HepG2 (cell line): Measurements from ENCODE around the gene PRRT1B. TPM values are rescaled to one million over a fixed set of nuclear protein-coding genes. Genes with fewer than 3 reads are reported as not detected.

Experiments
- CENPT ChIP-seq: sonication (generic); formaldehyde crosslinking; IDR thresholded peaks from 2 replicates; pipeline ENCODE4 v1.8.0; 2022; ENCODE audit warnings: low read depth, mild to moderate bottlenecking, moderate library complexity, missing genetic modification reagents
- DRAP1 ChIP-seq: IDR thresholded peaks from 2 replicates; pipeline ENCODE4 v1.6.1; 2016; ENCODE audit warnings: missing genetic modification reagents, missing compliant biosample characterization
- ESRRA ChIP-seq: sonication (generic); formaldehyde crosslinking; IDR thresholded peaks from 2 replicates; pipeline ENCODE4 v1.5.1; 2020; ENCODE audit warnings: mild to moderate bottlenecking, low read depth, missing genetic modification reagents
- HDAC1 ChIP-seq: sonication (generic); formaldehyde crosslinking; IDR thresholded peaks from 2 replicates; pipeline ENCODE4 v1.5.1; 2020; ENCODE audit warnings: mild to moderate bottlenecking, missing genetic modification reagents
- HIVEP1 ChIP-seq: sonication (generic); formaldehyde crosslinking; IDR thresholded peaks from 2 replicates; pipeline ENCODE4 v1.4.0; 2020; ENCODE audit warnings: mild to moderate bottlenecking, missing genetic modification reagents
- NCOA2 ChIP-seq: sonication (generic); formaldehyde crosslinking; IDR thresholded peaks from 2 replicates; pipeline ENCODE4 v1.8.0; 2022; ENCODE audit warnings: inconsistent platforms
- SALL1 ChIP-seq: sonication (generic); formaldehyde crosslinking; IDR thresholded peaks from 2 replicates; pipeline ENCODE4 v1.8.0; 2022; ENCODE audit warnings: mild to moderate bottlenecking, missing genetic modification reagents
- SNAPC4 ChIP-seq: sonication (generic); formaldehyde crosslinking; IDR thresholded peaks from 2 replicates; pipeline ENCODE4 v1.4.0; 2020; ENCODE audit warnings: mild to moderate bottlenecking, missing genetic modification reagents
- ZBTB3 ChIP-seq: sonication (generic); formaldehyde crosslinking; IDR thresholded peaks from 2 replicates; pipeline ENCODE4 v1.4.0; 2020; ENCODE audit warnings: low read depth, mild to moderate bottlenecking, moderate library complexity, missing genetic modification reagents, borderline replicate concordance
- ZC3H4 ChIP-seq: sonication (generic); formaldehyde crosslinking; IDR thresholded peaks from 2 replicates; pipeline ENCODE4 v1.4.0; 2020; ENCODE audit warnings: missing genetic modification reagents, borderline replicate concordance
- ZNF264 ChIP-seq: sonication (generic); formaldehyde crosslinking; IDR thresholded peaks from 2 replicates; pipeline ENCODE4 v1.4.0; 2020; ENCODE audit warnings: missing genetic modification reagents
- ZNF557 ChIP-seq: sonication (generic); formaldehyde crosslinking; IDR thresholded peaks from 2 replicates; pipeline ENCODE4 v1.4.0; 2020; ENCODE audit warnings: missing genetic modification reagents
- ZNF562 ChIP-seq: sonication (generic); formaldehyde crosslinking; IDR thresholded peaks from 2 replicates; pipeline ENCODE4 v1.8.0; 2022; ENCODE audit warnings: missing genetic modification reagents, borderline replicate concordance
- ZNF564 ChIP-seq: sonication (generic); formaldehyde crosslinking; IDR thresholded peaks from 2 replicates; pipeline ENCODE4 v1.8.1; 2023; ENCODE audit warnings: mild to moderate bottlenecking, missing genetic modification reagents
- ZNF879 ChIP-seq: sonication (generic); formaldehyde crosslinking; IDR thresholded peaks from 2 replicates; pipeline ENCODE4 v1.8.1; 2023; ENCODE audit warnings: missing genetic modification reagents
- ZSCAN21 ChIP-seq: sonication (generic); formaldehyde crosslinking; IDR thresholded peaks from 2 replicates; pipeline ENCODE4 v1.8.0; 2022; ENCODE audit warnings: mild to moderate bottlenecking, missing genetic modification reagents, moderate library complexity, borderline replicate concordance
- polyA plus RNA-seq, 8 experiments: library from polyadenylated mRNA; depleted of rRNA in 3 of 8; stranded (reverse) in 7 of 8; unstranded in 1 of 8; fragments of >200 nt; fragmentation: Illumina TruSeq in 4 of 8; extraction: Trizol in 4 of 8; gene quantifications; 2 replicates each; pipeline versions ENCODE4 v1.2.1 to v1.2.3, GENCODE V29; 2011 to 2016; ENCODE audit warnings: low read depth in 4 of 8, missing spikeins in 1 of 8, mixed read lengths in 1 of 8; ENCODE audit not compliant: insufficient read depth in 1 of 8
- total RNA-seq, 5 experiments: library from RNA; depleted of rRNA; stranded (reverse); fragments of >200 nt; fragmentation: Illumina TruSeq; extraction: Trizol; gene quantifications; 2 replicates each; pipeline ENCODE4 v1.2.3, GENCODE V29; 2016; ENCODE audit warnings: low read depth in 1 of 5
- TF ChIP-seq, protein P1 (sequence below): sonication (generic); formaldehyde crosslinking; IDR thresholded peaks from 2 replicates; pipeline ENCODE4 v1.4.0; 2020; ENCODE audit warnings: missing genetic modification reagents
- TF ChIP-seq, protein P2 (sequence below): sonication (generic); formaldehyde crosslinking; IDR thresholded peaks from 2 replicates; pipeline ENCODE4 v1.4.0; 2020; ENCODE audit warnings: missing genetic modification reagents
- TF ChIP-seq, protein P3 (sequence below): IDR thresholded peaks from 2 replicates; pipeline ENCODE4 v1.6.1; 2012; ENCODE audit warnings: inconsistent platforms

The PRRT1B gene
- total and polyA plus RNA-seq, 2 of the 13 experiments (the other 11 are each of a cell fraction or from before 2014, with no cell fraction given): not detected

GRCh38 chr9:131601683-131602181, 56.4 kb downstream of the PRRT1B start (continued):
- 0 out of 2 replicates have a peak, but pooled peaks have one; percentile 13 for TF ChIP-seq DRAP1
- peak; percentile 95 for TF ChIP-seq ZNF264
- TF ChIP-seq, protein P1, sequence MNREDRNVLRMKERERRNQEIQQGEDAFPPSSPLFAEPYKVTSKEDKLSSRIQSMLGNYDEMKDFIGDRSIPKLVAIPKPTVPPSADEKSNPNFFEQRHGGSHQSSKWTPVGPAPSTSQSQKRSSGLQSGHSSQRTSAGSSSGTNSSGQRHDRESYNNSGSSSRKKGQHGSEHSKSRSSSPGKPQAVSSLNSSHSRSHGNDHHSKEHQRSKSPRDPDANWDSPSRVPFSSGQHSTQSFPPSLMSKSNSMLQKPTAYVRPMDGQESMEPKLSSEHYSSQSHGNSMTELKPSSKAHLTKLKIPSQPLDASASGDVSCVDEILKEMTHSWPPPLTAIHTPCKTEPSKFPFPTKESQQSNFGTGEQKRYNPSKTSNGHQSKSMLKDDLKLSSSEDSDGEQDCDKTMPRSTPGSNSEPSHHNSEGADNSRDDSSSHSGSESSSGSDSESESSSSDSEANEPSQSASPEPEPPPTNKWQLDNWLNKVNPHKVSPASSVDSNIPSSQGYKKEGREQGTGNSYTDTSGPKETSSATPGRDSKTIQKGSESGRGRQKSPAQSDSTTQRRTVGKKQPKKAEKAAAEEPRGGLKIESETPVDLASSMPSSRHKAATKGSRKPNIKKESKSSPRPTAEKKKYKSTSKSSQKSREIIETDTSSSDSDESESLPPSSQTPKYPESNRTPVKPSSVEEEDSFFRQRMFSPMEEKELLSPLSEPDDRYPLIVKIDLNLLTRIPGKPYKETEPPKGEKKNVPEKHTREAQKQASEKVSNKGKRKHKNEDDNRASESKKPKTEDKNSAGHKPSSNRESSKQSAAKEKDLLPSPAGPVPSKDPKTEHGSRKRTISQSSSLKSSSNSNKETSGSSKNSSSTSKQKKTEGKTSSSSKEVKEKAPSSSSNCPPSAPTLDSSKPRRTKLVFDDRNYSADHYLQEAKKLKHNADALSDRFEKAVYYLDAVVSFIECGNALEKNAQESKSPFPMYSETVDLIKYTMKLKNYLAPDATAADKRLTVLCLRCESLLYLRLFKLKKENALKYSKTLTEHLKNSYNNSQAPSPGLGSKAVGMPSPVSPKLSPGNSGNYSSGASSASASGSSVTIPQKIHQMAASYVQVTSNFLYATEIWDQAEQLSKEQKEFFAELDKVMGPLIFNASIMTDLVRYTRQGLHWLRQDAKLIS (CRISPR knock-in tag): no peak
- no peak for TF ChIP-seq SNAPC4 (CRISPR knock-in tag)
- TF ChIP-seq CENPT (CRISPR knock-in tag): no peak
- TF ChIP-seq, protein P2, sequence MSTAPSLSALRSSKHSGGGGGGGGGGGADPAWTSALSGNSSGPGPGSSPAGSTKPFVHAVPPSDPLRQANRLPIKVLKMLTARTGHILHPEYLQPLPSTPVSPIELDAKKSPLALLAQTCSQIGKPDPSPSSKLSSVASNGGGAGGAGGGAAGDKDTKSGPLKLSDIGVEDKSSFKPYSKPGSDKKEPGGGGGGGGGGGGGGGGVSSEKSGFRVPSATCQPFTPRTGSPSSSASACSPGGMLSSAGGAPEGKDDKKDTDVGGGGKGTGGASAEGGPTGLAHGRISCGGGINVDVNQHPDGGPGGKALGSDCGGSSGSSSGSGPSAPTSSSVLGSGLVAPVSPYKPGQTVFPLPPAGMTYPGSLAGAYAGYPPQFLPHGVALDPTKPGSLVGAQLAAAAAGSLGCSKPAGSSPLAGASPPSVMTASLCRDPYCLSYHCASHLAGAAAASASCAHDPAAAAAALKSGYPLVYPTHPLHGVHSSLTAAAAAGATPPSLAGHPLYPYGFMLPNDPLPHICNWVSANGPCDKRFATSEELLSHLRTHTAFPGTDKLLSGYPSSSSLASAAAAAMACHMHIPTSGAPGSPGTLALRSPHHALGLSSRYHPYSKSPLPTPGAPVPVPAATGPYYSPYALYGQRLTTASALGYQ (CRISPR knock-in tag): 0 out of 2 replicates have a peak, but pooled peaks have one; percentile 38
- TF ChIP-seq, protein P3, sequence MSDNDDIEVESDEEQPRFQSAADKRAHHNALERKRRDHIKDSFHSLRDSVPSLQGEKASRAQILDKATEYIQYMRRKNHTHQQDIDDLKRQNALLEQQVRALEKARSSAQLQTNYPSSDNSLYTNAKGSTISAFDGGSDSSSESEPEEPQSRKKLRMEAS: no peak
- TF ChIP-seq ZNF879: no peak
- no peak for TF ChIP-seq ZNF564 (CRISPR knock-in tag)
- peak; percentile 84 for TF ChIP-seq SALL1 (CRISPR knock-in tag)
- TF ChIP-seq ZBTB3: peak; percentile 65; the same call in 1 of the 2 replicates
- no peak for TF ChIP-seq ESRRA (CRISPR knock-in tag)
- TF ChIP-seq ZC3H4 (CRISPR knock-in tag): no peak
- peak; percentile 59 for TF ChIP-seq NCOA2 (CRISPR knock-in tag)
- TF ChIP-seq ZSCAN21 (CRISPR knock-in tag): no peak
- TF ChIP-seq ZNF562: no peak
- TF ChIP-seq HDAC1 (CRISPR knock-in tag): peak; percentile 68
- TF ChIP-seq HIVEP1 (CRISPR knock-in tag): no peak
- 0 out of 2 replicates have a peak, but pooled peaks have one; percentile 43 for TF ChIP-seq ZNF557
